ENCODE data around the gene KLHL40.
A peak's percentile ranks its signal among the peaks of the same experiment; 100 is the strongest.

The KLHL40 gene

GRCh38 chr3:42661593-42662022 is 23.7 kb upstream of the KLHL40 start:
- no peak for DNase-seq
- no peak for ATAC-seq (replicated peaks)
- Mint-ChIP-seq H3K9me3 (no peaks in the 10 kb centered on the region), H3K4me1 (ENCODE audit: low read depth in 2 of 2) (peaks cover 2 to 9% of the 10 kb centered on the region in 2 donors), H3K36me3 (ENCODE audit: insufficient read depth) (peaks cover 5% of the 10 kb centered on the region), H3K4me3 (no peak overlapping the region), H3K27me3 (no peaks in the 10 kb centered on the region), H3K27ac (peak overlapping the region in 1 of 2 donors; percentile 41)

GRCh38 chr3:42662037-42662812 is 23.1 kb upstream of the KLHL40 start:
- peaks cover 0 to 3% of the 10 kb centered on the region in 2 donors for H3K27me3 Mint-ChIP-seq
- no peak for DNase-seq
- H3K4me3 Mint-ChIP-seq = no peak overlapping the region

DNA sequence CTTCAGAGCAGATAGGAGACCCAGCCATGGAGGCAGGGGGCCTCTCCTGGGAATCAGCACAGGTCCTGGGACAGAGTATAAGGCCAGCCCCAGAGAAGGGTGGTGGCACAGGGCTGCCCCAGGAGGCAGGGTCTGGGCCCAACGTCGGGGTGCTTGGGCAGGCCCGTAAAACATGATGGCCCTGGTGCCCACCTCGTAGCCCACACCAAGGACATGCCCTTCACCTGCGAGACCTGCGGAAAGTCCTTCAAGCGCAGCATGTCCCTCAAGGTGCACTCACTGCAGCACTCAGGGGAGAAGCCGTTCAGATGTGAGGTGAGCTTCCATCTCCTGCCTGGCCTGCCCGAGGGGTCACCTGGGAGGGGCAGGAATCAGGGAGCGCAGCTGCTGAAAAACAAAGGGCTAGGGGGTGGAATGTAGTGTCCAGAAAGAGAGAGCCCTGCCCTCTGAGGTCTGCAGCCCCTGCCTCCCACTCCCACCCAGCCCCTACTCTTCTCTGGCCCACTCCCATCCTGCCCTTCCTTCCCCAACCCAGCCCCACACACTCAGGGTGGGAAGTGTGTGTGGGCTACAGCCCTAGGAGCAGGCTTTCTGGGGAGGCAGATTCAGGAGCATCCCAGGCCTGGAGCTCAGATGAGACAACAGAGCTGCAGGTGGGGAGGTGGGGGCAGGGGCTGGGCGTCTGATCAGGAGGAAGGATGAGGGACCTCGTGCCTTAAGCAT is 22.4 kb upstream of the KLHL40 start:
- DNase-seq (no peak), ATAC-seq (replicated peaks) (no peak)
- Mint-ChIP-seq H3K9me3 (no peaks in the 10 kb centered on the region), H3K4me1 (ENCODE audit: low read depth in 2 of 2) (peaks cover 4 to 6% of the 10 kb centered on the region in 2 donors), H3K27me3 (peaks cover 0 to 10% of the 10 kb centered on the region in 2 donors), H3K27ac (peak overlapping the region in 1 of 2 donors; percentile 56), H3K36me3 (ENCODE audit: insufficient read depth) (peaks cover 6% of the 10 kb centered on the region), H3K4me3 (no peak overlapping the region)

More at GRCh38 chr3:42662037-42662812, 23.1 kb upstream of the KLHL40 start:
- no peak for ATAC-seq (replicated peaks)
- Mint-ChIP-seq H3K27ac (peak overlapping the region in 1 of 2 donors; percentile 41), H3K4me1 (ENCODE audit: low read depth in 2 of 2) (peaks cover 2 to 8% of the 10 kb centered on the region in 2 donors), H3K36me3 (ENCODE audit: insufficient read depth) (peaks cover 6% of the 10 kb centered on the region), H3K9me3 (no peaks in the 10 kb centered on the region)

- Mint-ChIP-seq H3K36me3 (ENCODE audit: insufficient read depth) (peaks cover 6% of the 10 kb centered on the region), H3K4me1 (ENCODE audit: low read depth in 2 of 2) (peaks cover 2 to 6% of the 10 kb centered on the region in 2 donors), H3K9me3 (no peaks in the 10 kb centered on the region), H3K27ac (peak overlapping the region in 1 of 2 donors; percentile 56), H3K27me3 (peaks cover 0 to 19% of the 10 kb centered on the region in 2 donors), H3K4me3 (no peak overlapping the region)
- DNase-seq = no peak
- ATAC-seq (replicated peaks) = peak; percentile 32
Measured at GRCh38 chr3:42663581-42664437, 21.5 kb upstream of the KLHL40 start.

DNA sequence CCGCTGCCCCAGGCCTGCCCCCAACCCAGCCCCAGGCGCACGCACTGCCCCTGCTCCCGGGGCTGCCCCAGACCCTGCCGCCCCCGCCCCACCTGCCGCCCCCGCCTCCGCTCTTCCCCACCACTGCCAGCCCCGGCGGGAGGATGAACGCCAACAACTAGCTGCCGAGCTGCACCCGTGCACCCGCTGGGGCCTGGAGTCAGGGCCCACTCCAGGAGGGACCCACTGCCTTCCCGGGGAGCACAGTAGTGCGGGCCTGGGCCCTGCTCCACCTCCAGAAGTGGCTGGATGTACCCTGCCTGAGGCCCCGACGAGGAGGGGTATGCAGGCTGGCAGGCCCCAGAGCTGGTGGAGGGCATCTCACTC is 20.9 kb upstream of the KLHL40 start:
- H3K4me1 Mint-ChIP-seq (ENCODE audit: low read depth in 2 of 2) = peaks cover 2 to 6% of the 10 kb centered on the region in 2 donors
- H3K27me3 Mint-ChIP-seq = peaks cover 0 to 24% of the 10 kb centered on the region in 2 donors
- H3K9me3 Mint-ChIP-seq = no peaks in the 10 kb centered on the region
- no peak for DNase-seq
- H3K27ac Mint-ChIP-seq = no peak overlapping the region
- peaks cover 6% of the 10 kb centered on the region for H3K36me3 Mint-ChIP-seq (ENCODE audit: insufficient read depth)
- no peak overlapping the region for H3K4me3 Mint-ChIP-seq
- no peak for ATAC-seq (replicated peaks)

DNA sequence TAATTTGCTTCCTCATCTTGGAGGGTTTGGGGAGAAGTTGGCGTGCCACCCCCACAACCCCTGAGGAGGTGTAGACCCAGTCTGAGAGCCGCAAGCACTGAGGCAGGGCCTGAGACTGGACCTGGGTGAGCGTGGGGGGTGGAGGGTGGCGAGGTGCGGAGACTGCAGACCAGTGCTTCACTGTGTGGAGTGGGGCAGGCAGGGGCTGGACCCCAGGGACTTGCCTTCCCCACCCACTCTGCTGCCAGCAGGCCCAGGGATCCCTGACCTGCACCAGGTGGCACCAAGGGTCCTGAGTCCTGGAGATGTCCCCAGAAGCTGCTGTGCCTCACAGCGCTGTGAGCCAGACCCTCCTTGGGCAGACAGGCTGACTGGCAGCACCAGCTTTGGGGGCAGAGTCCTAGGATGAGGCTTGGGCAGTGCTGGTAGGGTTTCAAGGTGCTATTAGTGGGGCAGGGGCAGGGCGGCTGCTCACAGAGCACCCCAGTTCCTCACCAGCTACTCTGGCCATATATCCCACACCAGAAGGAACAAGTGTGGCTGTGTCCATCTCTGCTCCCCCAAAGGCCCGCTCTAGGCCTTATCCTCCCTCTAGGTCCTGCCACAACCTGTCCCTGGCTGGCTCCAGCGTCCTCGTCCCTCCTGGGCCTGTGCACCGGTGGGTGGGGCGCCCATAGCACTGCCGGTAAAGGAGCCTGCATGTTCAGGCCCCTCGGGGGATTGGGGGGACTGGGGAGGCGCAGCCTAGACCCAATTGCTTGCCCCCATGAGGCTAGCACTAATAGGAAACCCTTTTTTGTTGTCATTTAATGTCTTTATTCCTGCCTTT is 20.1 kb upstream of the KLHL40 start:
- peaks cover 0 to 2% of the 10 kb centered on the region in 2 donors for H3K4me1 Mint-ChIP-seq (ENCODE audit: low read depth in 2 of 2)
- no peak overlapping the region for H3K27ac Mint-ChIP-seq
- no peaks in the 10 kb centered on the region for H3K9me3 Mint-ChIP-seq
- peaks cover 0 to 24% of the 10 kb centered on the region in 2 donors for H3K27me3 Mint-ChIP-seq
- DNase-seq (no peak), ATAC-seq (replicated peaks) (no peak)
- H3K4me3 Mint-ChIP-seq = no peak overlapping the region
- H3K36me3 Mint-ChIP-seq (ENCODE audit: insufficient read depth) = peaks cover 6% of the 10 kb centered on the region

DNA sequence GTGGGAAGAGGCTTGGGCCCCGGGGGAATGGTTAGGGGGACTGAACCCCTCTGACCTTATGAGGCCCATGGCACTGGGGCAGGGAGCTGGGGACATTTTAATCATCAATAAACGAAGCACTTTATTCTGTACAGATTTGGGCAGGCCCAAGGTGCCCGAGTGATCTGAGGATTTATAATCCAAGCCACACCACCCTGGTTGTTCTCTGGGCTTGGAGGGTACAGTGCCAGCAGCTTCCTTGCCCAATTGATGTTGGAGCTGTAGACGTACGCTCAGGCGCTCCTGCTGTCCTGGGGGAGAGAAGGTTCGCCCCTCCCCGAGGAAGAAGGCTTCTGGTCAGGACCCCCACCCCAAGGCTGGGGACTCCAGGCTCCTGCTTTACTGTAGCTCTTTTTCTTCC is 19.3 kb upstream of the KLHL40 start:
- no peak overlapping the region for H3K27ac Mint-ChIP-seq
- ATAC-seq (replicated peaks) (no peak), DNase-seq (no peak)
- H3K27me3 Mint-ChIP-seq = peaks cover 0 to 24% of the 10 kb centered on the region in 2 donors
- no peaks in the 10 kb centered on the region for H3K9me3 Mint-ChIP-seq
- H3K4me3 Mint-ChIP-seq = no peak overlapping the region
- H3K4me1 Mint-ChIP-seq (ENCODE audit: low read depth in 2 of 2) = peaks cover 0 to 2% of the 10 kb centered on the region in 2 donors
- peaks cover 6% of the 10 kb centered on the region for H3K36me3 Mint-ChIP-seq (ENCODE audit: insufficient read depth)

- peaks cover 0 to 24% of the 10 kb centered on the region in 2 donors for H3K27me3 Mint-ChIP-seq
- no peak for DNase-seq
- peaks cover 0 to 2% of the 10 kb centered on the region in 2 donors for H3K4me1 Mint-ChIP-seq (ENCODE audit: low read depth in 2 of 2)
- no peak for ATAC-seq (replicated peaks)
- no peak overlapping the region for H3K4me3 Mint-ChIP-seq
- no peaks in the 10 kb centered on the region for H3K9me3 Mint-ChIP-seq
- H3K27ac Mint-ChIP-seq = no peak overlapping the region
- H3K36me3 Mint-ChIP-seq (ENCODE audit: insufficient read depth) = peaks cover 6% of the 10 kb centered on the region
Measured at GRCh38 chr3:42666577-42666998, 18.7 kb upstream of the KLHL40 start.

DNA sequence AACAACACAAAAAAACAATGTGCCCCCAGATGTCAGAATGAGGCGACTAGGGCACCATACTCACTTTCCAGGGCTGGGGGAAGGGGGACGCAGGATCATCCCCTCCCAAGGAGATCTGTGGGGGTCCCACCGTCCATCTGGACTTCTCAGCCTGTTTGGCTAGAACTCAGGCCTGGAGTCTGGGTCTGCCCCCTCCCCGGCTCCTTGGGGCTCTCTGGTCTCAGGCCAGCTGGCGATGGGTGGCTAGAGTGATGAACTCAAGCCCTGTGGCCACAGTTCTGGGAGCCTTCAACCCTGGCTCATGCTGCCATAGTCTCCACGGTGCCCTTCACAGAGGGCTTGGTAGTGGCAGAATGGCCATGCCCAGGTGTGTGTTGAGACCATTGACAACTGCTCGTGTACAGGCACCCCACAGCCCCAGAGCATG is 18.2 kb upstream of the KLHL40 start:
- DNase-seq = no peak
- peaks cover 6% of the 10 kb centered on the region for H3K36me3 Mint-ChIP-seq (ENCODE audit: insufficient read depth)
- no peak overlapping the region for H3K4me3 Mint-ChIP-seq
- H3K4me1 Mint-ChIP-seq (ENCODE audit: low read depth in 2 of 2) = peaks cover 0 to 2% of the 10 kb centered on the region in 2 donors
- H3K27me3 Mint-ChIP-seq = peaks cover 0 to 24% of the 10 kb centered on the region in 2 donors
- no peak overlapping the region for H3K27ac Mint-ChIP-seq
- H3K9me3 Mint-ChIP-seq = no peaks in the 10 kb centered on the region
- no peak for ATAC-seq (replicated peaks)

- Mint-ChIP-seq H3K27ac (no peak overlapping the region), H3K27me3 (peaks cover 0 to 24% of the 10 kb centered on the region in 2 donors), H3K4me1 (ENCODE audit: low read depth in 2 of 2) (peaks cover 0 to 2% of the 10 kb centered on the region in 2 donors), H3K4me3 (no peak overlapping the region), H3K36me3 (ENCODE audit: insufficient read depth) (peaks cover 6% of the 10 kb centered on the region), H3K9me3 (no peaks in the 10 kb centered on the region)
- no peak for DNase-seq
- no peak for ATAC-seq (replicated peaks)
Measured at GRCh38 chr3:42667523-42668412, 17.6 kb upstream of the KLHL40 start.

DNA sequence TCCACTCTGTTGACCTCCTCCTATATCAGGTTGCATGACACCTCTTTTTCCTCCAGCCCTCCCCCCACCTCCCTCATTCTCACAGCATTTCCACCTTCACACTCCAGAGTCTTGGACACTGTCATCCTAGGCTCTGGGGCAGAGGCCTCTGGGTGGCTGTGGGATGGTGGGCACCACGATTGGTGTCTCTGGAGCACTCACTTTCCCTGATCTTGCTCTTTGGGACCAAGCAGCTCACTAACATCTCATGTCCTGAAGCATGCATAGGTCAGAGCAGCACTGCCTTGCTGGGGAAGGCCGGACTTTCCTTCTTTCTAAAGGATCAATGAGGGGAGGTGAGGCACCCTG is 16.9 kb upstream of the KLHL40 start:
- ATAC-seq (replicated peaks) (no peak), DNase-seq (no peak)
- Mint-ChIP-seq H3K27me3 (peaks cover 0 to 24% of the 10 kb centered on the region in 2 donors), H3K9me3 (no peaks in the 10 kb centered on the region), H3K4me1 (ENCODE audit: low read depth in 2 of 2) (peaks cover 0 to 2% of the 10 kb centered on the region in 2 donors), H3K36me3 (ENCODE audit: insufficient read depth) (peaks cover 6% of the 10 kb centered on the region), H3K27ac (no peak overlapping the region), H3K4me3 (no peak overlapping the region)

- Mint-ChIP-seq H3K4me3 (no peak overlapping the region), H3K36me3 (ENCODE audit: insufficient read depth) (peaks cover 6% of the 10 kb centered on the region), H3K27me3 (peaks cover 0 to 24% of the 10 kb centered on the region in 2 donors), H3K27ac (no peak overlapping the region), H3K4me1 (ENCODE audit: low read depth in 2 of 2) (peaks cover 0 to 2% of the 10 kb centered on the region in 2 donors), H3K9me3 (no peaks in the 10 kb centered on the region)
- ATAC-seq (replicated peaks) = no peak
- no peak for DNase-seq
Measured at GRCh38 chr3:42668793-42669217, 16.5 kb upstream of the KLHL40 start.

Data from effector memory CD8-positive, alpha-beta T cell (primary cell).